Large intestine (tissue), 3 donors: ENCODE measurements around the gene PAXX. TPM values are rescaled to one million over a fixed set of nuclear protein-coding genes. Genes with fewer than 3 reads are reported as not detected.

Experiments
- DNase-seq, 2 donors: peaks; one replicate each; pipeline versions ENCODE4 v3.0.0 to v3.0.0-alpha.2; 2013
- H3K27ac ChIP-seq: one replicate; pipeline ENCODE4 v1.5.1; 2013; ENCODE audit warnings: low read length
- H3K27me3 ChIP-seq: 2 replicates; pipeline ENCODE4 v1.6.1; 2013; ENCODE audit warnings: low read length; ENCODE audit not compliant: control insufficient read depth, insufficient read depth
- H3K36me3 ChIP-seq: 2 replicates; pipeline ENCODE4 v1.6.1; 2013; ENCODE audit warnings: low read length; ENCODE audit not compliant: control insufficient read depth, insufficient read depth
- H3K4me1 ChIP-seq: one replicate; pipeline ENCODE4 v1.6.1; 2013; ENCODE audit warnings: low read length; ENCODE audit not compliant: control insufficient read depth, insufficient read depth
- H3K4me3 ChIP-seq: one replicate; pipeline ENCODE4 v1.5.1; 2013; ENCODE audit warnings: low read length
- H3K9me3 ChIP-seq: one replicate; pipeline ENCODE4 v1.6.1; 2013; ENCODE audit warnings: mild to moderate bottlenecking, low read depth, low read length, moderate library complexity; ENCODE audit not compliant: control insufficient read depth
- WGBS: methylation state at CpG from one replicate; pipeline ENCODE4 v1.1.5; 2013; ENCODE audit warnings: low lambda C conversion rate; ENCODE audit not compliant: insufficient coverage; 5-methylcytosine and 5-hydroxymethylcytosine counted together
- polyA plus RNA-seq: library from polyadenylated mRNA; unstranded; fragments of 120-200 nt; gene quantifications from one replicate; pipeline ENCODE4 v1.2.1, GENCODE V29; 2013

Gene PAXX
- polyA plus RNA-seq, 1 donor: 38.9 TPM

- no peaks in the 10 kb centered on the region for H3K9me3 ChIP-seq
- H3K27me3 ChIP-seq: peaks cover 12% of the 10 kb centered on the region
- DNase-seq: no peak
- no peak overlapping the region for H3K4me3 ChIP-seq
- peaks cover 12% of the 10 kb centered on the region for H3K4me1 ChIP-seq
- H3K36me3 ChIP-seq: no peaks in the 10 kb centered on the region
- WGBS: no CpG with 5 or more reads among the region's 17 CpGs
- H3K27ac ChIP-seq: no peak overlapping the region
Measured at GRCh38 chr9:136968333-136969127, 23.7 kb upstream of the PAXX start.

GRCh38 chr9:136969150-136969549 lies 23.1 kb upstream of the PAXX start:
- no peak for DNase-seq

GRCh38 chr9:136969774-136970173 lies 22.4 kb upstream of the PAXX start:
- Histone ChIP-seq H3K4me3 (no peak overlapping the region), H3K9me3 (no peaks in the 10 kb centered on the region), H3K27me3 (peaks cover 10% of the 10 kb centered on the region), H3K27ac (no peak overlapping the region), H3K4me1 (peaks cover 4% of the 10 kb centered on the region), H3K36me3 (no peaks in the 10 kb centered on the region)
- no CpG with 5 or more reads among the region's 5 CpGs for WGBS
- no peak for DNase-seq

More at GRCh38 chr9:136969150-136969549, 23.1 kb upstream of the PAXX start:
- no peak overlapping the region for H3K4me3 ChIP-seq
- H3K4me1 ChIP-seq: peaks cover 10% of the 10 kb centered on the region
- no peaks in the 10 kb centered on the region for H3K36me3 ChIP-seq
- H3K27ac ChIP-seq: no peak overlapping the region
- H3K27me3 ChIP-seq: peaks cover 12% of the 10 kb centered on the region
- no CpG with 5 or more reads among the region's 17 CpGs for WGBS
- H3K9me3 ChIP-seq: no peaks in the 10 kb centered on the region

GRCh38 chr9:136970361-136970760 lies 21.9 kb upstream of the PAXX start:
- WGBS: no CpG with 5 or more reads among the region's 11 CpGs
- H3K9me3 ChIP-seq: no peaks in the 10 kb centered on the region
- H3K4me3 ChIP-seq: no peak overlapping the region
- peaks cover 4% of the 10 kb centered on the region for H3K4me1 ChIP-seq
- H3K36me3 ChIP-seq: no peaks in the 10 kb centered on the region
- no peak for DNase-seq
- H3K27me3 ChIP-seq: peaks cover 10% of the 10 kb centered on the region
- no peak overlapping the region for H3K27ac ChIP-seq

- no peaks in the 10 kb centered on the region for H3K27me3 ChIP-seq
- no peak overlapping the region for H3K27ac ChIP-seq
- DNase-seq: no peak
- no CpG with 5 or more reads among the region's 14 CpGs for WGBS
- no peaks in the 10 kb centered on the region for H3K9me3 ChIP-seq
- no peaks in the 10 kb centered on the region for H3K4me1 ChIP-seq
- no peaks in the 10 kb centered on the region for H3K36me3 ChIP-seq
- no peak overlapping the region for H3K4me3 ChIP-seq
Measured at GRCh38 chr9:136971746-136972145, 20.5 kb upstream of the PAXX start.

GRCh38 chr9:136972335-136972734 lies 19.9 kb upstream of the PAXX start:
- no peaks in the 10 kb centered on the region for H3K36me3 ChIP-seq
- 75% methylated on average over 2 of the region's 11 CpGs for WGBS
- no peaks in the 10 kb centered on the region for H3K27me3 ChIP-seq
- no peak overlapping the region for H3K4me3 ChIP-seq
- H3K27ac ChIP-seq: no peak overlapping the region
- no peak for DNase-seq
- no peaks in the 10 kb centered on the region for H3K9me3 ChIP-seq
- H3K4me1 ChIP-seq: peaks cover under 1% of the 10 kb centered on the region

- Histone ChIP-seq H3K9me3 (no peaks in the 10 kb centered on the region), H3K27me3 (peaks cover 3% of the 10 kb centered on the region), H3K4me3 (no peak overlapping the region), H3K27ac (no peak overlapping the region), H3K36me3 (no peaks in the 10 kb centered on the region), H3K4me1 (peaks cover 4% of the 10 kb centered on the region)
- no peak for DNase-seq
- WGBS: 60% methylated on average over 1 of the region's 13 CpGs
Measured at GRCh38 chr9:136972743-136973142, 19.5 kb upstream of the PAXX start.

GRCh38 chr9:136973618-136974617 lies 18.3 kb upstream of the PAXX start:
- Histone ChIP-seq H3K27me3 (peaks cover 8% of the 10 kb centered on the region), H3K4me3 (no peak overlapping the region), H3K27ac (no peak overlapping the region), H3K9me3 (no peaks in the 10 kb centered on the region), H3K36me3 (no peaks in the 10 kb centered on the region), H3K4me1 (peaks cover 8% of the 10 kb centered on the region)
- DNase-seq: no peak
- no CpG with 5 or more reads among the region's 29 CpGs for WGBS

GRCh38 chr9:136974817-136975535 lies 17.2 kb upstream of the PAXX start:
- Histone ChIP-seq H3K9me3 (no peaks in the 10 kb centered on the region), H3K27me3 (peaks cover 13% of the 10 kb centered on the region), H3K4me1 (peaks cover 8% of the 10 kb centered on the region), H3K27ac (no peak overlapping the region), H3K36me3 (no peaks in the 10 kb centered on the region), H3K4me3 (no peak overlapping the region)
- no peak for DNase-seq
- WGBS: no CpG with 5 or more reads among the region's 15 CpGs

GRCh38 chr9:136975644-136976043 lies 16.6 kb upstream of the PAXX start:
- Histone ChIP-seq H3K9me3 (no peaks in the 10 kb centered on the region), H3K27me3 (peaks cover 13% of the 10 kb centered on the region), H3K4me3 (no peak overlapping the region), H3K27ac (no peak overlapping the region), H3K36me3 (no peaks in the 10 kb centered on the region), H3K4me1 (peaks cover 8% of the 10 kb centered on the region)
- DNase-seq: no peak
- WGBS: no CpG with 5 or more reads among the region's 14 CpGs
